Measurements from ENCODE around the gene VPS16. TPM values are rescaled to one million over a fixed set of nuclear protein-coding genes. Genes with fewer than 3 reads are reported as not detected.

VPS16 gene
- total and polyA plus RNA-seq, 7 experiments from 2014 or later = 25.0 to 62.4 (median 54.0) TPM

GRCh38 chr20:2815242-2815900 lies 25.2 kb upstream of the VPS16 start:
- no peak overlapping the region for H3K4me3 ChIP-seq (ENCODE audit: low read length)
- ATAC-seq (no peak), DNase-seq (no peak)
- CTCF ChIA-PET = no interaction called here
- no peaks in the 10 kb centered on the region for H3K27me3 ChIP-seq (ENCODE audit: control insufficient read depth in 2 of 2, insufficient read depth in 2 of 2, low read length in 2 of 2)
- Mint-ChIP-seq H3K27me3 (peaks cover 29 to 71% (median 32%) of the 10 kb centered on the region in 5 donors), H3K27ac (no peak overlapping the region), H3K4me1 (peaks cover 5 to 11% (median 8%) of the 10 kb centered on the region in 7 donors), H3K9me3 (peaks cover 4 to 18% (median 12%) of the 10 kb centered on the region in 11 donors), H3K36me3 (peaks cover 0 to 12% (median 7%) of the 10 kb centered on the region in 5 donors), H3K4me3 (no peak overlapping the region)
- intact Hi-C loops (cut with micrococcal nuclease) = no loop called here
- no peaks in the 10 kb centered on the region for H3K36me3 ChIP-seq (ENCODE audit: control insufficient read depth in 2 of 3, insufficient read depth in 3 of 3, low read length in 3 of 3)
- H3K27ac ChIP-seq (ENCODE audit: low read depth, low read length) = no peak overlapping the region
- peaks cover 0 to 3% (median 0%) of the 10 kb centered on the region in 3 experiments for H3K9me3 ChIP-seq (ENCODE audit: control insufficient read depth in 2 of 3, low read length in 3 of 3)
- no peaks in the 10 kb centered on the region for H3K4me1 ChIP-seq (ENCODE audit: control insufficient read depth in 2 of 2, insufficient read depth in 2 of 2, low read length in 2 of 2)
- POLR2A ChIA-PET = no interaction called here

GRCh38 chr20:2816030-2816582 lies 24.4 kb upstream of the VPS16 start, which contains the start of gene TMEM239:
TMEM239 (plus strand) TSS chr20:2816364; CDS start chr20:2816555, 191 bp downstream.
- Mint-ChIP-seq H3K36me3 (peaks cover 0 to 12% (median 7%) of the 10 kb centered on the region in 5 donors), H3K27ac (no peak within 1 kb of the TSS), H3K4me1 (peaks cover 5 to 14% (median 9%) of the 10 kb centered on the region in 7 donors), H3K9me3 (peaks cover 4 to 18% (median 12%) of the 10 kb centered on the region in 11 donors), H3K4me3 (no peak within 1 kb of the TSS), H3K27me3 (peaks cover 29 to 71% (median 31%) of the 10 kb centered on the region in 5 donors)
- H3K9me3 ChIP-seq (ENCODE audit: control insufficient read depth in 2 of 3, low read length in 3 of 3) = peaks cover 0 to 3% (median 0%) of the 10 kb centered on the region in 3 experiments
- no peaks in the 10 kb centered on the region for H3K36me3 ChIP-seq (ENCODE audit: control insufficient read depth in 2 of 3, insufficient read depth in 3 of 3, low read length in 3 of 3)
- CTCF ChIA-PET = no interaction called here
- H3K27me3 ChIP-seq (ENCODE audit: control insufficient read depth in 2 of 2, insufficient read depth in 2 of 2, low read length in 2 of 2) = no peaks in the 10 kb centered on the region
- H3K4me1 ChIP-seq (ENCODE audit: control insufficient read depth in 2 of 2, insufficient read depth in 2 of 2, low read length in 2 of 2) = no peaks in the 10 kb centered on the region
- POLR2A ChIA-PET = no interaction called here
- DNase-seq (no peak), ATAC-seq (no peak)
- H3K4me3 ChIP-seq (ENCODE audit: low read length) = no peak within 1 kb of the TSS
- H3K27ac ChIP-seq (ENCODE audit: low read depth, low read length) = no peak within 1 kb of the TSS
- intact Hi-C loops (cut with micrococcal nuclease) = no loop called here

- intact Hi-C loops (cut with micrococcal nuclease) = no loop called here
- ATAC-seq = peak; percentile 27
- ChIA-PET CTCF (no interaction called here), POLR2A (no interaction called here)
- Mint-ChIP-seq H3K9me3 (peaks cover 4 to 16% (median 10%) of the 10 kb centered on the region in 11 donors), H3K27me3 (peaks cover 23 to 69% (median 29%) of the 10 kb centered on the region in 5 donors), H3K36me3 (peaks cover 0 to 12% (median 7%) of the 10 kb centered on the region in 5 donors), H3K4me3 (no peak overlapping the region), H3K4me1 (peaks cover 9 to 19% (median 12%) of the 10 kb centered on the region in 7 donors), H3K27ac (no peak overlapping the region)
- Histone ChIP-seq H3K27me3 (ENCODE audit: control insufficient read depth in 2 of 2, insufficient read depth in 2 of 2, low read length in 2 of 2) (no peaks in the 10 kb centered on the region), H3K9me3 (ENCODE audit: control insufficient read depth in 2 of 3, low read length in 3 of 3) (peaks cover 0 to 3% (median 0%) of the 10 kb centered on the region in 3 experiments), H3K4me3 (ENCODE audit: low read length) (no peak overlapping the region), H3K4me1 (ENCODE audit: control insufficient read depth in 2 of 2, insufficient read depth in 2 of 2, low read length in 2 of 2) (peaks cover 4% of the 10 kb centered on the region in 2 donors), H3K36me3 (ENCODE audit: control insufficient read depth in 2 of 3, insufficient read depth in 3 of 3, low read length in 3 of 3) (no peaks in the 10 kb centered on the region), H3K27ac (ENCODE audit: low read depth, low read length) (no peak overlapping the region)
- peak in 1 of 9 donors; percentile 23 for DNase-seq
Measured at GRCh38 chr20:2816583-2817340, 23.8 kb upstream of the VPS16 start.

- ATAC-seq (no peak), DNase-seq (no peak)
- no peaks in the 10 kb centered on the region for H3K36me3 ChIP-seq (ENCODE audit: control insufficient read depth in 2 of 3, insufficient read depth in 3 of 3, low read length in 3 of 3)
- Mint-ChIP-seq H3K9me3 (peaks cover 0 to 11% (median 6%) of the 10 kb centered on the region in 11 donors), H3K27ac (no peak overlapping the region), H3K36me3 (peaks cover 0 to 7% (median 4%) of the 10 kb centered on the region in 5 donors), H3K27me3 (peaks cover 17 to 67% (median 26%) of the 10 kb centered on the region in 5 donors), H3K4me3 (no peak overlapping the region), H3K4me1 (peaks cover 15 to 24% (median 17%) of the 10 kb centered on the region in 7 donors)
- no peaks in the 10 kb centered on the region for H3K9me3 ChIP-seq (ENCODE audit: control insufficient read depth in 2 of 3, low read length in 3 of 3)
- no peak overlapping the region for H3K27ac ChIP-seq (ENCODE audit: low read depth, low read length)
- H3K27me3 ChIP-seq (ENCODE audit: control insufficient read depth in 2 of 2, insufficient read depth in 2 of 2, low read length in 2 of 2) = no peaks in the 10 kb centered on the region
- intact Hi-C loops (cut with micrococcal nuclease) = no loop called here
- no peak overlapping the region for H3K4me3 ChIP-seq (ENCODE audit: low read length)
- CTCF ChIA-PET = no interaction called here
- peaks cover 4 to 5% of the 10 kb centered on the region in 2 donors for H3K4me1 ChIP-seq (ENCODE audit: control insufficient read depth in 2 of 2, insufficient read depth in 2 of 2, low read length in 2 of 2)
- POLR2A ChIA-PET = no interaction called here
Measured at GRCh38 chr20:2817341-2817726, 23.2 kb upstream of the VPS16 start.

- Histone ChIP-seq H3K4me1 (ENCODE audit: control insufficient read depth in 2 of 2, insufficient read depth in 2 of 2, low read length in 2 of 2) (peaks cover 4 to 5% of the 10 kb centered on the region in 2 donors), H3K36me3 (ENCODE audit: control insufficient read depth in 2 of 3, insufficient read depth in 3 of 3, low read length in 3 of 3) (no peaks in the 10 kb centered on the region), H3K9me3 (ENCODE audit: control insufficient read depth in 2 of 3, low read length in 3 of 3) (no peaks in the 10 kb centered on the region), H3K4me3 (ENCODE audit: low read length) (no peak overlapping the region), H3K27ac (ENCODE audit: low read depth, low read length) (no peak overlapping the region), H3K27me3 (ENCODE audit: control insufficient read depth in 2 of 2, insufficient read depth in 2 of 2, low read length in 2 of 2) (no peaks in the 10 kb centered on the region)
- H3K27me3 Mint-ChIP-seq = peaks cover 16 to 63% (median 22%) of the 10 kb centered on the region in 5 donors
- ATAC-seq = no peak
- peaks cover 15 to 24% (median 17%) of the 10 kb centered on the region in 7 donors for H3K4me1 Mint-ChIP-seq
- peaks cover 0 to 7% (median 3%) of the 10 kb centered on the region in 11 donors for H3K9me3 Mint-ChIP-seq
- intact Hi-C loops (cut with micrococcal nuclease) = no loop called here
- H3K36me3 Mint-ChIP-seq = peaks cover 0 to 7% (median 4%) of the 10 kb centered on the region in 5 donors
- ChIA-PET CTCF (no interaction called here), POLR2A (interaction anchor here (1.5 kb wide), 1 partner anchor 16 kb away, joined by 5 read pairs; no protein-coding TSS in a partner anchor)
- DNase-seq = peak in 1 of 9 donors; percentile 13
- no peak overlapping the region for H3K27ac Mint-ChIP-seq
- H3K4me3 Mint-ChIP-seq = no peak overlapping the region
Measured at GRCh38 chr20:2817891-2818595, 22.5 kb upstream of the VPS16 start.
